Measurements from ENCODE around the gene PRKCD. TPM values are rescaled to one million over a fixed set of nuclear protein-coding genes. Genes with fewer than 3 reads are reported as not detected.

Gene PRKCD
- total and polyA plus RNA-seq, 9 of the 15 experiments (the other 6 are each of a cell fraction or from before 2014, with no cell fraction given), result 2.5 to 19.5 (median 6.1) TPM

- TF ChIP-seq ARID3B (CRISPR knock-in tag; IDR thresholded peaks at IDR 0.05; ENCODE audit: borderline replicate concordance) (no peak), NKRF (IDR thresholded peaks at IDR 0.05; ENCODE audit: borderline replicate concordance) (no peak), PTBP1 (IDR thresholded peaks at IDR 0.05; ENCODE audit: low read depth, low read length) (no peak), MYNN (IDR thresholded peaks at IDR 0.05) (no peak), MYNN (CRISPR knock-in tag; IDR thresholded peaks at IDR 0.05) (no peak), TSC22D4 (tag; IDR thresholded peaks at IDR 0.05) (no peak), ZNF561 (CRISPR knock-in tag; conservative IDR thresholded peaks at IDR 0.05) (no peak), NFATC3 (IDR thresholded peaks at IDR 0.05) (no peak), ZNF395 (CRISPR knock-in tag; IDR thresholded peaks at IDR 0.05) (no peak), ZNF583 (CRISPR knock-in tag; IDR thresholded peaks at IDR 0.05) (no peak), PML (IDR thresholded peaks at IDR 0.05; ENCODE audit: low read length) (no peak), PREB (CRISPR knock-in tag; IDR thresholded peaks at IDR 0.05) (no peak), SRF (CRISPR knock-in tag; IDR thresholded peaks at IDR 0.05) (0 out of 4 replicates have a peak, but pooled peaks of 1 of the 2 experiments have one; percentile 1), RBBP5 (IDR thresholded peaks at IDR 0.05; ENCODE audit: borderline replicate concordance, insufficient read depth, low read length, poor library complexity, severe bottlenecking) (no peak), SETDB1 (IDR thresholded peaks at IDR 0.05; ENCODE audit: low read length) (no peak), NR3C1 (CRISPR knock-in tag; IDR thresholded peaks at IDR 0.05) (no peak), TFAP4 (CRISPR knock-in tag; IDR thresholded peaks at IDR 0.05; ENCODE audit: borderline replicate concordance) (no peak), TRIM28 (IDR thresholded peaks at IDR 0.05) (no peak), RB1 (IDR thresholded peaks at IDR 0.05; ENCODE audit: low read depth) (no peak), TOE1 (IDR thresholded peaks at IDR 0.05; ENCODE audit: borderline replicate concordance) (no peak), TOE1 (CRISPR knock-in tag; IDR thresholded peaks at IDR 0.05; ENCODE audit: borderline replicate concordance, low read depth) (no peak)
Measured at GRCh38 chr3:53140847-53141845, 19.9 kb upstream of the PRKCD start (continued).
